EH (cell line): ENCODE data around the gene OR2AK2.
"Not testable (repeated sequence)": the region's sequence is repeated elsewhere in the genome, so short reads cannot be mapped to it uniquely, and the experiment has no call there.

Source experiments
- DNase-seq: peaks from one replicate; pipeline ENCODE4 v3.0.0-alpha.2; 2015; ENCODE audit warnings: low read depth

Gene OR2AK2, protein sequence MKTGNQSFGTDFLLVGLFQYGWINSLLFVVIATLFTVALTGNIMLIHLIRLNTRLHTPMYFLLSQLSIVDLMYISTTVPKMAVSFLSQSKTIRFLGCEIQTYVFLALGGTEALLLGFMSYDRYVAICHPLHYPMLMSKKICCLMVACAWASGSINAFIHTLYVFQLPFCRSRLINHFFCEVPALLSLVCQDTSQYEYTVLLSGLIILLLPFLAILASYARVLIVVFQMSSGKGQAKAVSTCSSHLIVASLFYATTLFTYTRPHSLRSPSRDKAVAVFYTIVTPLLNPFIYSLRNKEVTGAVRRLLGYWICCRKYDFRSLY

DNA sequence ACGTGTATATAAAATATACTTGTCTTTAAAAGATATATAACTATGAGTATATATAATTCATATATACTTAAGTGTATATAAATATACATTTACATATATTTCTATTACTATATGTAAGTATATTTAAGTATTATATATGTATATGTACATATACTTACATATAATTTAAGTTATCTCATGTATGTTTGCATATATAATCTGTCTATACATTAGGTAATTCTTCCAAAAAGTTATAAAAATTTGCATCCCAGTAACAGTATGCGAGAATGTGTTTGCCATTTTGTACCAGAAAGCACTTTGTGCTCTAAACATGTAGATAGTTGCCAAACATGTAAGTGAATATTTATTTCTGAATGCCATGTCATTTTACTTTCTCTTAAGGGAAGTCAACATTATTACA, at the start of gene OR2AK2:
OR2AK2 (plus strand) TSS at position 301 of the 400 bp plus-strand sequence. CDS start 144 bp downstream, outside the sequence.
- DNase-seq, result no peak

DNA sequence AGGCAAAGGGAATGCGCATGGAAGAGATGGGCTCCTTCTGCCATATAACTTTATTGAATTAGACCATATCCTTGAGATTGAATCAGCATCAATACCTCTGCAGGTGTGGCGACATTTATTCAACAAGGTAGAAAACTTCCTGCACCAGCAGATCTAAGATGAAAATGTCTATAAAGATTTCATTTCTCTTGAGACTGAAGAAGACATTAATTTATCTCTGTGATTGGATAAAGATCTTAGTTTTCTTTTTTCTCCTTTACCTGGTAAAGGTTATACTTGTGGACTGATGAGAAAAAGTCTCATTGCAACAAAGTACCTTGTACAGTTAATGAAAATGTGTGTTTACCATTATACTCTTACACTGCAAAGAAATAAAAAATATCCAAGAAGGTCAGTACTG, 45.1 kb upstream of the OR2AK2 start, which contains the start of gene OR2T8:
OR2T8 (plus strand) TSS at position 301 of the 400 bp plus-strand sequence. CDS start 766 bp downstream, outside the sequence.
- no peak for DNase-seq

DNA sequence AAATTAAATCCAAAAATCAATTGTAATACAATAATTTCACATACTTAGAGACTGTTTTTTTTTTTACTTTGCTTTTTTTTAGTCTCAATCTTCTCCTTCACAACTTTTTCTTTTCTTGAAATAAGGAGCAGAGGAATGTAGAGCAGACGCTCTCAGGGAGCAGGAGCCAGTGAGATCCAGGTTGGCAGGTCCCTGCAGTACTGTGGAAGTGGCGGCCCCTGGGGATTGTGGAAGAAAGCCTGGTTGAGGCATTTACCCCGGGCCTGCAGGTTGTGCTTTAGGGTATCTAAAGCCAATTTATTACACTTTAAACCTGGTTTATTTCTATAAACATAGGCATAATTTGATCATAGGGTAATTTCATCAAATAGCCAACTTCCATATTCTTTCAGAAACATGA, 41.1 kb upstream of the OR2AK2 start:
- no peak for DNase-seq

DNA sequence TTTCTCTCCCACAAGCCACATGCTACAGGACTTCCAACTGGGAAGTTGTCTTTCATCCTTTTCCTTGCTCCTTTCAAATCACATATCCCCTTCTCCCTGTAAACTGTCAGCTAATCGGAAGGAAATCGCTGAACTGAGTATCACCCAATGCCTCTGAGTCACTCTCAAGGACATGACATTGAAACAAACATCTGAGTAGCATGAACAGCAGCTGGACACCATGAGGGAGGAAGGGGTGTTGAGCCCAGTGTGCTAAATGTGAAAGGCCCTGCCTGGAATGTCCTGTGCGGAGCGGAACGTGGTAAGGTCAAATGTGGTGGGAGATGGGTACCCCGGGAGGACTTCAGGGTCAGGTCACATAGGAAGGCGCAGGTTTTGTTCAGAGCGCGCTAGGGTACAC, 40.2 kb upstream of the OR2AK2 start, which contains the start of gene OR2AJ1:
OR2AJ1 (plus strand) TSS at position 22 of the 400 bp plus-strand sequence. CDS start 8,880 bp downstream, outside the sequence.
- no peak for DNase-seq

GRCh38 chr1:247933989-247934388, 31.0 kb upstream of the OR2AK2 start:
- no peak for DNase-seq

- no peak for DNase-seq
Observed at GRCh38 chr1:247935781-247936180, 29.3 kb upstream of the OR2AK2 start.

- DNase-seq, result no peak
Observed at GRCh38 chr1:247936415-247936814, 28.6 kb upstream of the OR2AK2 start.

- DNase-seq, result not testable (repeated sequence)
Observed at GRCh38 chr1:247936965-247937734, 27.9 kb upstream of the OR2AK2 start.

- no peak for DNase-seq
Observed at GRCh38 chr1:247942624-247943023, 22.4 kb upstream of the OR2AK2 start.

GRCh38 chr1:247948558-247948957, 16.5 kb upstream of the OR2AK2 start, which contains the start of gene OR2L8:
Gene OR2L8, plus strand, starts transcription at chr1:247948858. Its CDS starts 0 bp downstream, at chr1:247948858.
- no peak for DNase-seq

- DNase-seq, result no peak
Observed at GRCh38 chr1:247953408-247953807, 11.6 kb upstream of the OR2AK2 start.

- DNase-seq, result no peak
Observed at GRCh38 chr1:247961791-247962190, 3.2 kb upstream of the OR2AK2 start.

GRCh38 chr1:247962911-247963588, 2.0 kb upstream of the OR2AK2 start:
- DNase-seq, result no peak

DNA sequence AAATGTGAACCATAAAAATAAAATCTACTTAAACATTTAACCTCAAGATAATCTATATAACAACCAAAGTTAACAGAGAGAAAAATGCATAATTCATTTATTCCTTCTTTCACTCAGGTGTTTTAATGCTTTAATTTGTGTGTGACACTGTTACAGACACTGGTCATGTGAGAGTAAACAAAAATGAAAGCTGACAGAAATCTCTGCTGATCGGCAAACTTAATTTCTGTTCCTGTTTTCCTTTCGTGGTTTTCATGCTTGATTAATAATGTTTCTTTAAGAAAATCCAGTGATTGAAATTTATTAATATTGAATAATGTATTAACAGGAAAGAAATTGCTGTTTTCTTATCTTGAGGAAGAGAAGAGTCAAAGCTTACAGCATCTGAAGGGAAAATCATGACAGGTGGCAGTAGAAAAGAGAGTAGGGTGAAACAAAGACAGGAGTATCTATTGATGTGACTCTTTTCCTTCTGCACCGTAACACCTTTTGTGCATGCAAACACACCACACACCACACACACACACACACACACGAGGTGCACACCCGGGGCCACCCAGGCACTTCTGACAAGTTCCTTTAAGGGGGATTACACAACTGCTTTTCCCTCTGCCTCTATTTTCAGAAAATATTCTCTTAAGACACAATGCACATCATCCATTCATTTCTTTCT, 1.6 kb downstream of the OR2AK2 start:
- no peak for DNase-seq

DNA sequence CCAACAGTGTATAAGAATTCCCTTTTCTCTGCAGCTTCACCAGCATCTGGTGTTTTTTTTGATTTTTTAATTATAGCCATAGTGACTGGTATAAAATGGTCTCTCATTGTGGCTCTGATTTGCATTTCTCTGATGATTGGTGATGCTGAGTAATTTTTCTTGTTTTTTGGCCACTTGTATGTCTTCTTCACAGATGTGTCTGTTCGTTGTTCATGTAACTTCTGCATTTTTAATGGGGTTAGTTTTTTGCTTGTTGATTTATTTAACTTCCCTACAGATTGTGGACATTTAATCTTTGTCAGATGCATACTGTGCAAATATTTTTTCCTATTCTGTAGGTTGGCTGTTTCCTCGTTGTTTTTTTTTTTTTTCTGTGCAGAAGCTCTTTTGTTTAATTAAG, 28.0 kb downstream of the OR2AK2 start:
- DNase-seq, result no peak

GRCh38 chr1:247998811-247999210, 33.8 kb downstream of the OR2AK2 start:
- no peak for DNase-seq

GRCh38 chr1:248000169-248000568, 35.1 kb downstream of the OR2AK2 start:
- no peak for DNase-seq

GRCh38 chr1:248007778-248008177, 42.7 kb downstream of the OR2AK2 start:
- no peak for DNase-seq

GRCh38 chr1:248009681-248010080, 44.6 kb downstream of the OR2AK2 start:
- no peak for DNase-seq

DNA sequence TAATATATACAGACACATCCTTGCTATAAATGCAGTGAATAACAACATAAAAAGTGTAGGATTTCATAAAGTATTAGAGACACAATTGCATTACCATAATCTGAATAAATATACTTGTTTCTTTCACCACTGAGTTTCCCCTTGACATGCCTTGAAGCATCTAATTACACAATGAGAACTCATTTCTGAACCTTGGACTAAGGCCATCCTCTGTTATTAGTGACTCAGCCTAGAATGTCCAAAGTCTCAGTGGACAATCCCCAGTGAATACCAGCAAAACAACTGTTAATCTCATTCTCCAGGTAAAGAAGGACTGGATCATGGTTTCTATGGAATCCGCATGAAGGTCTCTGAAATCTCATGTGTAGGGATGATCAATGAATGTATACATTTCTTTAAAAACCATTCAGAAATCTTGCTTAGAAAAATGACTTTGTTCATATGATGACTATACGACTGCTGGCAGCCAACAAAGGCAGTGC, 48.2 kb downstream of the OR2AK2 start, which contains the start of gene OR2L5:
OR2L5 (plus strand) TSS at position 432 of the 482 bp plus-strand sequence. CDS start 8,288 bp downstream, outside the sequence.
- no peak for DNase-seq

- no peak for DNase-seq
Observed at GRCh38 chr1:248015803-248016202, 50.8 kb downstream of the OR2AK2 start.
